SK-N-SH (cell line): ENCODE data around the gene AFP.

Experiments used
- CHD2 ChIP-seq: fragments of 150-350 bp; IDR thresholded peaks from 2 replicates; pipeline ENCODE4 v1.6.1; 2018; ENCODE audit warnings: low read length; ENCODE audit not compliant: partially characterized antibody
- CTCF ChIP-seq: fragments of 200-600 bp; sonication (generic); IDR thresholded peaks from 2 replicates; pipeline ENCODE4 v1.6.1; 2017; ENCODE audit warnings: antibody characterized with exemption, mild to moderate bottlenecking, moderate library complexity
- EZH2phosphoT487 ChIP-seq: fragments of 200-600 bp; sonication (generic); IDR thresholded peaks from 2 replicates; pipeline ENCODE4 v1.6.1; 2017; ENCODE audit warnings: low read depth, mixed run types, mild to moderate bottlenecking, antibody characterized with exemption, moderate library complexity, borderline replicate concordance
- RAD21 ChIP-seq: IDR thresholded peaks from 2 replicates; pipeline ENCODE4 v1.6.1; 2012; ENCODE audit warnings: mild to moderate bottlenecking, low read length
- REST ChIP-seq: IDR thresholded peaks from 2 replicates; pipeline ENCODE4 v1.6.1; 2012; ENCODE audit warnings: mild to moderate bottlenecking, low read depth, low read length, moderate library complexity
- RFX5 ChIP-seq: IDR thresholded peaks from 2 replicates; pipeline ENCODE4 v1.6.1; 2012; ENCODE audit warnings: mild to moderate bottlenecking, improper control_type of control experiment, low read length

- TF ChIP-seq CHD2 (no peak), CTCF (no peak), REST (no peak), RAD21 (no peak), EZH2phosphoT487 (no peak), RFX5 (no peak)
These were observed 11.7 kb downstream of the AFP start for GRCh38 chr4:73447671-73448070.
